Neutrophil (primary cell): ENCODE data around the gene ATXN1.

Experiments used
- H3K27ac ChIP-seq: fragments of 200-600 bp; sonication (generic); 2 replicates; pipeline ENCODE4 v1.5.1; 2016; ENCODE audit warnings: mild to moderate bottlenecking, moderate library complexity
- H3K27me3 ChIP-seq: fragments of 200-600 bp; sonication (generic); 2 replicates; pipeline ENCODE4 v1.6.0; 2016; ENCODE audit warnings: mild to moderate bottlenecking
- H3K36me3 ChIP-seq: fragments of 200-600 bp; sonication (generic); 2 replicates; pipeline ENCODE4 v1.5.1; 2017
- H3K4me1 ChIP-seq, 2 experiments: fragments of 200-600 bp in 1 of 2; sonication (generic) in 1 of 2; 1 replicate in 1 of 2; 2 replicates in 1 of 2; pipeline versions ENCODE4 v1.5.1 to v1.6.1; 2013 to 2016; ENCODE audit warnings: low read depth in 1 of 2, low read length in 1 of 2, mild to moderate bottlenecking in 1 of 2, moderate library complexity in 1 of 2; ENCODE audit not compliant: control insufficient read depth in 1 of 2, insufficient read depth in 1 of 2
- H3K4me3 ChIP-seq, 2 experiments: fragments of 200-600 bp in 1 of 2; sonication (generic) in 1 of 2; 1 replicate in 1 of 2; 2 replicates in 1 of 2; pipeline ENCODE4 v1.5.1; 2013 to 2016; ENCODE audit warnings: low read depth in 1 of 2, low read length in 1 of 2, mild to moderate bottlenecking in 1 of 2, moderate library complexity in 1 of 2
- H3K9me3 ChIP-seq: fragments of 200-600 bp; sonication (generic); 2 replicates; pipeline ENCODE4 v1.5.1; 2016
- CTCF ChIP-seq: fragments of 200-600 bp; sonication (generic); IDR thresholded peaks from 2 replicates; pipeline ENCODE4 v1.5.1; 2016; ENCODE audit warnings: antibody characterized with exemption

ATXN1 gene

GRCh38 chr6:16319813-16320532 is 441.3 kb downstream of the ATXN1 start:
- H3K4me1 ChIP-seq: peaks cover 6 to 11% of the 10 kb centered on the region in 2 experiments
- no peaks in the 10 kb centered on the region for H3K9me3 ChIP-seq
- H3K4me3 ChIP-seq: no peak overlapping the region
- TF ChIP-seq CTCF: no peak
- peaks cover 20% of the 10 kb centered on the region for H3K36me3 ChIP-seq
- H3K27ac ChIP-seq: peak overlapping the region; percentile 6
- H3K27me3 ChIP-seq: no peaks in the 10 kb centered on the region

- H3K4me3 ChIP-seq: no peak overlapping the region
- H3K9me3 ChIP-seq: no peaks in the 10 kb centered on the region
- TF ChIP-seq CTCF: no peak
- H3K27ac ChIP-seq: no peak overlapping the region
- H3K4me1 ChIP-seq: peaks cover 6 to 11% of the 10 kb centered on the region in 2 experiments
- H3K27me3 ChIP-seq: no peaks in the 10 kb centered on the region
- H3K36me3 ChIP-seq: peaks cover 20% of the 10 kb centered on the region
These were observed 442.1 kb downstream of the ATXN1 start for GRCh38 chr6:16318953-16319720.

- Histone ChIP-seq H3K27me3 (no peaks in the 10 kb centered on the region), H3K36me3 (peaks cover 20% of the 10 kb centered on the region), H3K27ac (no peak overlapping the region), H3K9me3 (no peaks in the 10 kb centered on the region), H3K4me3 (no peak overlapping the region), H3K4me1 (peaks cover 6 to 11% of the 10 kb centered on the region in 2 experiments)
- no peak for TF ChIP-seq CTCF
These were observed 442.7 kb downstream of the ATXN1 start for GRCh38 chr6:16318538-16318937.

- Histone ChIP-seq H3K4me3 (no peak overlapping the region), H3K9me3 (no peaks in the 10 kb centered on the region), H3K36me3 (peaks cover 15% of the 10 kb centered on the region), H3K27me3 (no peaks in the 10 kb centered on the region), H3K27ac (no peak overlapping the region), H3K4me1 (peaks cover 6 to 11% of the 10 kb centered on the region in 2 experiments)
- peak; percentile 39 for TF ChIP-seq CTCF
These were observed 444.5 kb downstream of the ATXN1 start for GRCh38 chr6:16316741-16317251.

GRCh38 chr6:16314296-16314695 is 447.0 kb downstream of the ATXN1 start:
- Histone ChIP-seq H3K9me3 (no peaks in the 10 kb centered on the region), H3K4me1 (no peaks in the 10 kb centered on the region), H3K4me3 (no peak overlapping the region), H3K36me3 (peaks cover 10% of the 10 kb centered on the region), H3K27ac (no peak overlapping the region), H3K27me3 (no peaks in the 10 kb centered on the region)
- TF ChIP-seq CTCF: no peak
